ENCODE data around the gene SRPX.

- TF ChIP-seq CTCF (CRISPR knock-in tag; IDR thresholded peaks at IDR 0.05), result no peak
- no peak for TF ChIP-seq WIZ (CRISPR knock-in tag; IDR thresholded peaks at IDR 0.05)
- TF ChIP-seq EZH2 (conservative IDR thresholded peaks at IDR 0.05; ENCODE audit: low read depth, low read length), result no peak
- TF ChIP-seq ZNF790 (CRISPR knock-in tag; IDR thresholded peaks at IDR 0.05; ENCODE audit: borderline replicate concordance), result no peak
Observed at GRCh38 chrX:38156838-38157237, 63.8 kb downstream of the SRPX start.
